ENCODE data around the gene NCAPD3.

- no peak for TF ChIP-seq CTCF (IDR thresholded peaks at IDR 0.05)
- no peak for TF ChIP-seq EP300 (IDR thresholded peaks at IDR 0.05)
These were observed 69.3 kb downstream of the NCAPD3 start for GRCh38 chr11:134154441-134154840.

Data from ovary (tissue), 3 donors.